Activated T-cell treated with anti-CD3 and anti-CD28 coated beads for 24 hours (primary cell): ENCODE measurements around the gene IL17RD.

Source experiments
- DNase-seq: peaks from one replicate; pipeline ENCODE4 v3.0.0-alpha.2; 2020; ENCODE audit warnings: low read depth

IL17RD gene

GRCh38 chr3:57164657-57165573 lies at the start of gene IL17RD:
IL17RD (minus strand) TSS chr3:57165353; CDS start chr3:57165286, 67 bp downstream.
- DNase-seq: peak; percentile 41

GRCh38 chr3:57206423-57206822 lies 41.3 kb upstream of the IL17RD start:
- DNase-seq: no peak

GRCh38 chr3:57199895-57200297 lies 34.7 kb upstream of the IL17RD start, which contains the start of gene HESX1:
HESX1 (minus strand) TSS chr3:57199978; CDS start chr3:57199918, 60 bp downstream.
- no peak for DNase-seq

- DNase-seq: no peak
Measured at GRCh38 chr3:57194641-57195040, 29.5 kb upstream of the IL17RD start.

GRCh38 chr3:57192028-57192427 lies 26.9 kb upstream of the IL17RD start:
- no peak for DNase-seq

- no peak for DNase-seq
Measured at GRCh38 chr3:57184526-57184925, 19.4 kb upstream of the IL17RD start.

- DNase-seq: no peak
Measured at GRCh38 chr3:57179580-57180410, 14.6 kb upstream of the IL17RD start.

GRCh38 chr3:57176045-57176444 lies 10.9 kb upstream of the IL17RD start:
- no peak for DNase-seq

GRCh38 chr3:57173687-57174086 lies 8.5 kb upstream of the IL17RD start:
- DNase-seq: no peak

GRCh38 chr3:57170946-57171345 lies 5.8 kb upstream of the IL17RD start:
- no peak for DNase-seq

GRCh38 chr3:57169872-57170623 lies 4.9 kb upstream of the IL17RD start:
- DNase-seq: peak; percentile 28

- DNase-seq: no peak
Measured at GRCh38 chr3:57169108-57169507, 4.0 kb upstream of the IL17RD start.

GRCh38 chr3:57168151-57168550 lies 3.0 kb upstream of the IL17RD start:
- no peak for DNase-seq

GRCh38 chr3:57166660-57167059 lies 1.5 kb upstream of the IL17RD start:
- no peak for DNase-seq

GRCh38 chr3:57165641-57166040 lies 488 bp upstream of the IL17RD start:
- DNase-seq: no peak

- no peak for DNase-seq
Measured at GRCh38 chr3:57164217-57164656, 916 bp downstream of the IL17RD start.

GRCh38 chr3:57163751-57164150 lies 1.4 kb downstream of the IL17RD start:
- DNase-seq: no peak

GRCh38 chr3:57161915-57162314 lies 3.2 kb downstream of the IL17RD start:
- no peak for DNase-seq

GRCh38 chr3:57160765-57161538 lies 4.2 kb downstream of the IL17RD start:
- no peak for DNase-seq

- DNase-seq: no peak
Measured at GRCh38 chr3:57160076-57160764, 4.9 kb downstream of the IL17RD start.
